ENCODE results near the gene DUSP2.

DUSP2 gene

GRCh38 chr2:96113367-96113677 lies 31.9 kb downstream of the DUSP2 start:
- no peak for DNase-seq

GRCh38 chr2:96112501-96113366 lies 32.5 kb downstream of the DUSP2 start:
- DNase-seq, result no peak

- DNase-seq, result no peak
Observed at GRCh38 chr2:96111823-96112500, 33.3 kb downstream of the DUSP2 start.

- DNase-seq, result no peak
Observed at GRCh38 chr2:96111257-96111640, 34.0 kb downstream of the DUSP2 start.

GRCh38 chr2:96110621-96111256 lies 34.5 kb downstream of the DUSP2 start:
- DNase-seq, result no peak

DNA sequence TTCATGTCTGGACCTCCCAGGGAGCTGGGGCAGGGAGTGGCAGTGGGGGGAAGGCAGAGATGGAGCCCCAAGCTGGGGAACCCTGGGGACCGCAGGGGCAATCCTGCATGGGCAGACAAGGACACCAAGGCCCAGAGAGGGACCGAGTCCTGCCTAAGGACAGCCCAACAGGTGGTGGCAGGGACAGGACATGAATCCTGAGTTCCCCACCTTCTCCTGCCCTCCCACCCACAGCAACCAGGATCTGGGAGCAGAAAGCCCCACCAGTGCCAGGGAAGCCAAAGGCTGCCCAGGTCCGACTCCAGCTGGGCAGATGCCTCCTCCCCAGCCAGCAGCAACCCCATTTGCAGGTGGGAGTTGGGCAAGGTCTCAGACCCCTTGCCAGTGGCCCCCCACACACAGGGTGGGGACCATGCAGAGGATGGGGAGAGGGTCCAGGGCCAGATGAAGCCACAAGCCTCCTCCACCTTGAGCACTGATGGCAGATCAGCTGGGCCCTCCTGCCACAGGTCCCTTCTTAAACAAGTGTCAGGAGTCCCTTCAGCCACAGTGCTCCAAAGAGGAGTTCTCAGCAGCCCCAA lies 35.2 kb downstream of the DUSP2 start:
- DNase-seq, result no peak

DNA sequence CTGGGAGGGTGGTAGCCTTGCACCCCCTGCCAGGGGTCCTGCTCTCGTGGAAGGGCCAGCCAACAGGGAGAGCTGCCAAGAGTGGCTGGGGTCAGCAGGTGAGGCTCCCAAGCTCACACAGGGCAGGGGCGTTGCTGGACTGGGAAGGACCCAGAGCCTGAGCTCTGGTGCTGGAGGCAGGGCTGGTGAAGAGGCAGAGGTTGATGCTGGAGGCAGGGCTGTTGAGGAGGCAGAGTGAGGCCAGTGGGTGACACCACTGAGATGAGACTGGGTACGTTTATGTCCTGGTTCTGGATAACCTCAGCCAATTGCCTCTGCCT lies 35.9 kb downstream of the DUSP2 start:
- no peak for DNase-seq

GRCh38 chr2:96108541-96109360 lies 36.5 kb downstream of the DUSP2 start:
- no peak for DNase-seq

DNA sequence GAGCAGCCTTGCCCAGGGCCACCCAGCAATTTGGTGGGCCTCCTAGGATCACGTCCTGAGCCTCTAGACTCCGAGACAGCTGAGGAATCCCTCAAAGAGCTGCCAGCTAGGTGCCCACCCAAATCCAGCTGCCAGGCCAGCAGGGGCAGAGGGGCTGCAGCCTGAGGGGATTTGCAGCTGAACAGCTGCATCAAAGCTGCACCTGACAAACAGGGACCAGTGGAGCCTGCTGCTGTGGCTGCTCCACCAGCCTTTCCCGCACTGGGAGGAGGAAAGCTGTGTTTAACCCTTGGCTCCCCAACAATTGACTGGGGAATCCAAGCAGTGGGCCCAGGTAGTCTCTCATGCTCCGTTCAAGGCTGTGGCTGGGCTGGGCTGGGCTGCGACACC lies 37.1 kb downstream of the DUSP2 start:
- DNase-seq, result no peak

- DNase-seq, result no peak
Observed at GRCh38 chr2:96107708-96108065, 37.6 kb downstream of the DUSP2 start.

GRCh38 chr2:96106991-96107707 lies 38.1 kb downstream of the DUSP2 start:
- DNase-seq, result no peak

DNA sequence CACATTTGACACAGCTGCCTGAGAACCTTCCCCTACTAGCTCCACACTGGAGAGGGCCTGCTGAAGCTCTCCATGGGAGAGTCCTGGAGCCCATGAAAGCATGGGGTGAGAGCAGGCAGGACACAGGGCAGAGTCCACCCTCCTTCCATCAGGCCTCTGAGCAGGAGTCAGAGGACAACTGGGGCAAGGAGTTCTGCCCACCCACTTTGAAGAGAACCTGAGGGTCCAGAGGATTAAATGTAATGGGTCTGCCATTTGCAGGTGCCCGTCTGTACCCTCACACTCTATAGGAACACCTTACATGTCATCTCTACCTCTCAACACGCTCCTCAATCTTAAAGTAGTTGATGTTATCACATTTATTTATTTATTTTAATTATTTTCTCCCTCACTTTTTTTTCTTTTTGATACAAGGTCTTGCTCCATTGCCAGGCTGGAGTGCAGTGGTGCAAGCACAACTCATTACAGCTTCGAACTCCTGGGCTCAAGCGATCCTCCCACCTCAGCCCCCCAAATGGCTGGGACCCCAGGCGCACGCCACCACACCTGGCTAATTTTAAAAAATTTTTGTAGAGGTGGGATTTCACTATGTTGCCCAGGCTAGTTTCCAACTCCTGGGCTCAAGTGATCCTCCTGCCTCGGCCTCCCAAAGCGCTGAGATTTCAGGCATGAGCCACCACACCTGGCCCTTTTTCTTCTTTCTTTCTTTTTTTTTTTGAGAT lies 39.1 kb downstream of the DUSP2 start:
- no peak for DNase-seq

DNA sequence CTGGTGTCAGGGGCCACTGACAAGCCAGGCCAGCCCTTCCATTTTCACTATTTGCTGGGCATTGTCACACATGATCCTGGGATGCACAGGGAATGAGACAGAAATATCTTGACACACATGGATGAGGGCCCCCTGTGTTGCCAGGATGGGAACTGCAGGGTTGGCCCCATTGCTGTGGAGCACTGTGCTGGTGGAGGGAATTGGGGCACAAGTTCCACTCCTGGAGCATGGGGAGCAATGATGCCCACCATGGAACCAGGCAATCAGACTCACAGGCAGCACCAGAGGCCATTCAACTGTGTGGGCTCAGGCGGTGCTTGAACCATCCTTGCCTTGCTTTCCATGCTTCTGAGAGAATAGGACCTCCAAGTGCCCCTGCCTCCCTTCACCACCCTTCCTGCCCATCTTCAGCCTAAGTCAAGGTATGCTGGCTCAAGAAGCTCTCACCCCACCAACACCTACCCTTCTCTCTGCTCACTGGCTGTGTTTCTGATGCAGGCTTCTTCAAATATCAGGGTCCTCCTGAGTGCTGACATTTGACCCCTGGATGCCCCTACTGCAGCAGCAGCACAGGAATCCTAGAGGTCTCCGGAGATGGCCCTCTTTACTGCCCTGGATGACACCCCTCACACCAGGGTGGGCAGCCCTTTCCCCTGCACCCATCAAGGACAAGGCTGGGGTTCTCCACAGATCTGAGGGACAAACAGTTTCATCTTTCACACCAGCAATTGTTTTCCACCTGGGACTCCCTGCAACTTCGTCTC lies 39.9 kb downstream of the DUSP2 start:
- no peak for DNase-seq

DNA sequence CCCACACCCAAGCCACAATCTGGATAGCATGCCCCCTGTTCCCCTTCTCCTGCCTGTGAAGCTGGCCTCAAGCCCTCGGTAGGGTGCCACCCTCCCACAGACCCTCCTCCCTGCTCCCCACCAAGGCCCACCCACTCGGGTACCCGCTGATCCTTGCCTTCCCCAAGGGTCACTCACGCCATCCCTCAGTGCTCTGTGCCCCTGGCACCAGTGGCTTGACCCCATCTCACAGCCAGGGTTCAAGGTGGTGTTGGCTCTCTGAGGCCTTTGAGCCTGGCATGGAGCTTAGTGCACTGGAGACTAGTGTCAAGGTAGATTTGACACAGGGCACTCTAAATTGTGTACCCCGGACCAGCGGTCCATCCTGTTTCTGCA lies 40.8 kb downstream of the DUSP2 start:
- no peak for DNase-seq

GRCh38 chr2:96103761-96104486 lies 41.3 kb downstream of the DUSP2 start:
- DNase-seq, result no peak

GRCh38 chr2:96103187-96103601 lies 42.0 kb downstream of the DUSP2 start:
- no peak for DNase-seq

DNA sequence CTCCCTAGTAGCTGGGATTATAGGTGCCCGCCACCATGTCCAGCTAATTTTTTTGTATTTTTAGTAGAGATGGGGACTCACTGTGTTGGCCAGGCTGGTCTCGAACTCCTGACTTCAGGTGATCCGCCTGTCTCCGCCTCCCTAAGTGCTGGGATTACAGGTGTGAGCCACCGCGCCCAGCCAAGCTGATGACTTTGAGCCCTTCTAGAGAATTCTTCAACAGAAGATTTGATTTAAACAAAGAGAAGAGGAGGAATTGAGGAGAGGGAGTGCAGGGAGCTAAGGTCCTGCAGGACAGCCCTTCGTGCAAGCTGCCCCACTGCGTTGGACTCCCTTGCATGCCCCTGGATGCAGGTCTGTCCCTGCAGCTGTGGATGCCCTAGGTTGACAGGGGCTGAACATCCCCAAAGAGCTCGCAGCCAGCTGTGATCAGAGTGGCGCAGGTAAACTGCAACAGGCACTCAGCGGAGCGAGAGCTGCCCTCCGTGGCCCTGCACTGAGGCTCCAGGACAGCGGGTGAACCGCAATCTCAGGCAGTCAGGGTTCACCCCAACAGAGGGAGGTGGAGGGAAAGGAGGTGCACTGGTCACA lies 42.5 kb downstream of the DUSP2 start:
- DNase-seq, result no peak

DNA sequence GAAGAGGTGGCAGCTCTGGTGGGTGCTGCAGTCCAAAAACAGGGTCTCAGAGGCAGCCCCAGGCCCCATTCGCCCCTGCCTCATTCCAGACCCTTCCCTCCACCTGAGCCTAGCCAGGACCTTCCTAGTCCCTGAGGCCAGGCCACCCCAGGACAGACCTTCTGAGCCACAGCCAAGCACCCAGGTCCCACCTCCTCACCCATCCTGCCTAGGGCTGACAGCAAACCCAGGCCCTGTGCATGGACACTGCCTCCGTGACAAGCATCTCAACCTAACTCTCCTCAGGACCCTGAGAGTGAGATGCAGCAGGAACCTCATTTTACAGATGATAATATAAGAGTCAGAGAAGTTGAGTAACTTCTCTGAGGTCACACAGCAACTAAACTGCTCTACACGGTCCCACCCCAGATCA lies 44.3 kb downstream of the DUSP2 start:
- no peak for DNase-seq

DNA sequence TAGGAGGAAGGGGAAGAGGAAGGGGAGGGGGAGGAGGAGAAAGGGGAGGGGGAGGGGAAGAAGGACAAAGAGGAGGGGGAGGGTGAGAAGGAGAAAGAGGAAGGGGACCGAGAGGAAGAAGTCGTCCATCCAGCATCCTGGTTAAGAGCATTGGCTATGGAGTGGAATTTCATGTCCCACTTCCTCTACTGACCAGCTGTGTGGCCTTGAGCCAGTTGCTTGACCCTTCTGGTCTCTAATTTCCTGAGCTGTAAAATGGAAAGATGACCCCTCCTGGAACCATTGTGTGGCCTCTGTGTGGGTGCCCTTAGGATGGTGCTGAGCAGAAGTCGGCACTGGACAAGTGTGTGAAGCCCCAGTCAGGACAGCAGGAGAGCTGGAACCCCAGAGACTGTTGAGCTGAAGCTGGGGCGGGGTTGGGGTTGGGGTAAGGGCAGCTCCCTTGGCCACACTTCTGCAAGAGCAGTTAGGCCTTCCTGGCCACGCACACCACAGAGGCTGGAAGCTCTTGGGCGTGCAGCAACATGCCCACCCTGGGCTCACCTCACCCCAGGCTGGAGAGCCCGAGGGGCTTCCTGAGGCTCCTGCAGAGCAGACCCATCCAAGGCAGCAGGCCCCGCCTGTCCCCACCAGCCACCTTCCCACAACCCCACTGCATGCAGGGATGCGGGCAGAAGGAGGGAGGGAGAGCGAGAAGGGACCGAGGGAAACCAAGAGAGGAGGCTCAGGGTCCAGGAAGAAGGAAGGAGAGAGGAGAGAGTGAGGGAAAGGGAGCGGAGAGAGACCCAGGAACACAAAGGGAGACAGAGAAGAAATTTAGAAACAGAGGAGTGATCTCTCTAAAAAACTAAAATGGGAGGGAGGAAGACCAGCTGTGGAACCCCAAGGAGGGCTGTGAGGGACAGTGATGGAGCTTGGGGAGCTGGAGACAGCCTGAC lies 45.1 kb downstream of the DUSP2 start:
- DNase-seq, result no peak

All from EL (cell line).